ENCODE data around the gene WIPI1. TPM values are rescaled to one million over a fixed set of nuclear protein-coding genes. Genes with fewer than 3 reads are reported as not detected.
"Not testable (repeated sequence)": the region's sequence is repeated elsewhere in the genome, so short reads cannot be mapped to it uniquely, and the experiment has no call there.

Gene WIPI1, protein sequence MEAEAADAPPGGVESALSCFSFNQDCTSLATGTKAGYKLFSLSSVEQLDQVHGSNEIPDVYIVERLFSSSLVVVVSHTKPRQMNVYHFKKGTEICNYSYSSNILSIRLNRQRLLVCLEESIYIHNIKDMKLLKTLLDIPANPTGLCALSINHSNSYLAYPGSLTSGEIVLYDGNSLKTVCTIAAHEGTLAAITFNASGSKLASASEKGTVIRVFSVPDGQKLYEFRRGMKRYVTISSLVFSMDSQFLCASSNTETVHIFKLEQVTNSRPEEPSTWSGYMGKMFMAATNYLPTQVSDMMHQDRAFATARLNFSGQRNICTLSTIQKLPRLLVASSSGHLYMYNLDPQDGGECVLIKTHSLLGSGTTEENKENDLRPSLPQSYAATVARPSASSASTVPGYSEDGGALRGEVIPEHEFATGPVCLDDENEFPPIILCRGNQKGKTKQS
- 10 to 100 TPM; 45.5 to 47.7 TPM for total RNA-seq

DNA sequence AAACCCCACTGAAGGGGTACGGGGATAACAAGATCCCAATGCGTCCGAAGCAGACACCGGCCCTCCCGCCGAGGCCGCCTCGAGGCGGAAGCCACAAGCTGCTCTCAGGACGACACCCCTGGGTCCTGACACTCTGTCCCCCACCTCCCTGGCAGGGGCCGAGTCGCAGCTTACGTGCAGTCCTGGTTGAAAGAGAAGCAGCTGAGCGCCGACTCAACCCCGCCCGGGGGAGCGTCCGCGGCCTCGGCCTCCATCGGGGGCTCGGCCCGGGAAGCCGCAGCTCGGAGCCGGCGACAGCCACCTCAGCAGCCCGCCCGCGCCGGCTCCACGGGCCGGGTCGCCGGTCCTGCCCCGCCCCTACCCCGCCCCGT, at the start of gene WIPI1:
Gene WIPI1 (minus strand): TSS at position 329 of the 371 bp plus-strand sequence. CDS start 75 bp downstream, at position 254.
- DNase-seq (peak; percentile 78), ATAC-seq (peak; percentile 41)
- peaks cover 76% of the 10 kb centered on the region for H3K4me1 Mint-ChIP-seq
- H3K27ac Mint-ChIP-seq, result peak within 1 kb of the TSS; percentile 94
- peak within 1 kb of the TSS; percentile 95 for H3K4me3 Mint-ChIP-seq
- H3K27me3 Mint-ChIP-seq, result no peaks in the 10 kb centered on the region
- peaks cover 13% of the 10 kb centered on the region for H3K36me3 Mint-ChIP-seq
- CTCF ChIA-PET, result interaction anchor here (0.7 to 17.7 kb wide), 10 partner anchors 9 to 284 kb away, joined by 3 to 260 read pairs (median 12); partner anchors contain the start of genes ARSG and SLC16A6
- H3K9me3 Mint-ChIP-seq (ENCODE audit: low read depth), result no peaks in the 10 kb centered on the region

DNA sequence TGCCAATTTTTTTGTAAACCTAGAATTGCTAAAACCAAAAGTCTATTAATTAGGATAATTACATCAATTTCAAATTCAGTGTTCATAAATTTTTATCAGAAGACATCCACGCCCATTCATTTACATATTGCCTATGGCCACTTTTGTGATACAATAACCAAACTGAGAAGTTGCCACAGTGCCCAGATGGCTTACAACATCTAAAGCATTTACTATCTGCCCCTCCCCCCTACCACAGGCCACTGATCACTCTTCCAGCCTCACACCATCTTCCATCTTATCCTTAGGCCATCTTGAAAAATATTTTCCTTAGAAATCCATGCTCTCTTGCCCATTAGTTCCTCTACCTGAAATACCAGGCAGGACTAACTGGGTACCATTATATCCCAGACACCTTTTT, 48.7 kb upstream of the WIPI1 start:
- no peak overlapping the region for H3K4me3 Mint-ChIP-seq
- DNase-seq (no peak), ATAC-seq (no peak)
- CTCF ChIA-PET, result no interaction called here
- H3K27me3 Mint-ChIP-seq, result peaks cover 3% of the 10 kb centered on the region
- peaks cover 7% of the 10 kb centered on the region for H3K36me3 Mint-ChIP-seq
- peaks cover 46% of the 10 kb centered on the region for H3K4me1 Mint-ChIP-seq
- no peak overlapping the region for H3K27ac Mint-ChIP-seq
- peaks cover 4% of the 10 kb centered on the region for H3K9me3 Mint-ChIP-seq (ENCODE audit: low read depth)

DNA sequence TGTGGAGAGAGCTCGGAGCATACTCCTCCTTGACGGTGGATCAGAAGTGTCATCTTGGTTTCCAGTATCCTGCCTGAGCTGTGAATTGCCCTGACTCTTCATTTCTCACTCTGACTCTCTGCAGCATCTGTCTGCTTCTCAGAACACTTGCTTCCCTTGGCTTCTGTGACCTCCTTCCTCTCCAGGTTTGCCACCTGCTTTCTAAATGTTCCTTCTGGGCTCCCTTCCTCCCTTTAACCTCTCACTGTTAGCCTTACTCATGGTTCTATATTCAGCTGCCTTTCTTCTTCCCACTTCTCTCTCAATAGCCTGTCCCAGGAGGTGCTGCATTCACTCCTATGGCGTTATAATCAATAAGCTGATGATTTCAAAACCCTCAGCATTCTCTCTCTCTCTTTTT, 43.8 kb upstream of the WIPI1 start:
- H3K4me3 Mint-ChIP-seq, result no peak overlapping the region
- ATAC-seq, result no peak
- DNase-seq, result no peak
- H3K27ac Mint-ChIP-seq, result no peak overlapping the region
- H3K27me3 Mint-ChIP-seq, result peaks cover 3% of the 10 kb centered on the region
- peaks cover 9% of the 10 kb centered on the region for H3K36me3 Mint-ChIP-seq
- H3K4me1 Mint-ChIP-seq, result peaks cover 39% of the 10 kb centered on the region
- peaks cover 4% of the 10 kb centered on the region for H3K9me3 Mint-ChIP-seq (ENCODE audit: low read depth)
- CTCF ChIA-PET, result interaction anchor here (0.7 to 1.2 kb wide), 3 partner anchors 10 to 328 kb away, joined by 3 to 4 read pairs (median 3); no protein-coding TSS in a partner anchor

DNA sequence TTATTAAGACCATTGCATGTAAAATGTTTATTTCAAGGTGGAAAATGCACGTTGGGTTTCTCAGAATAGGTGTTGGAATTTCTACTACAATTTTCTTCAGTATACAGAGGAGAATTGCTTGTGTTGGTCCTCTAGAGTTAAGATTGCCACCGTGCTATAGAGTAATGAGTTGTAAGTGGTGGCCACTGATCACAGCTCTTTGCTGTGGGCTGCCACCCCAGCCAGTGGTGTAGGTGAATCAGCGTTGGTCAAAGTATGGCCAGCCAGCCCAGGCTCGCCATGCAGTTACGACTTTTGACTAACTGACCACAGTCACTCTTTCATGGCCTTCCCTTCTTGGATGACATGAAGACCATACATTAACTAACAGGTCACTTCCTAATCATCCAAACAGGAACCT, 42.3 kb upstream of the WIPI1 start:
- DNase-seq (no peak), ATAC-seq (no peak)
- Mint-ChIP-seq H3K27ac (no peak overlapping the region), H3K4me1 (peaks cover 39% of the 10 kb centered on the region), H3K4me3 (no peak overlapping the region), H3K9me3 (ENCODE audit: low read depth) (peaks cover 4% of the 10 kb centered on the region), H3K27me3 (peaks cover 3% of the 10 kb centered on the region), H3K36me3 (peaks cover 9% of the 10 kb centered on the region)
- CTCF ChIA-PET, result interaction anchor here (4.5 kb wide), 1 partner anchor 11 kb away, joined by 27 read pairs; no protein-coding TSS in a partner anchor

DNA sequence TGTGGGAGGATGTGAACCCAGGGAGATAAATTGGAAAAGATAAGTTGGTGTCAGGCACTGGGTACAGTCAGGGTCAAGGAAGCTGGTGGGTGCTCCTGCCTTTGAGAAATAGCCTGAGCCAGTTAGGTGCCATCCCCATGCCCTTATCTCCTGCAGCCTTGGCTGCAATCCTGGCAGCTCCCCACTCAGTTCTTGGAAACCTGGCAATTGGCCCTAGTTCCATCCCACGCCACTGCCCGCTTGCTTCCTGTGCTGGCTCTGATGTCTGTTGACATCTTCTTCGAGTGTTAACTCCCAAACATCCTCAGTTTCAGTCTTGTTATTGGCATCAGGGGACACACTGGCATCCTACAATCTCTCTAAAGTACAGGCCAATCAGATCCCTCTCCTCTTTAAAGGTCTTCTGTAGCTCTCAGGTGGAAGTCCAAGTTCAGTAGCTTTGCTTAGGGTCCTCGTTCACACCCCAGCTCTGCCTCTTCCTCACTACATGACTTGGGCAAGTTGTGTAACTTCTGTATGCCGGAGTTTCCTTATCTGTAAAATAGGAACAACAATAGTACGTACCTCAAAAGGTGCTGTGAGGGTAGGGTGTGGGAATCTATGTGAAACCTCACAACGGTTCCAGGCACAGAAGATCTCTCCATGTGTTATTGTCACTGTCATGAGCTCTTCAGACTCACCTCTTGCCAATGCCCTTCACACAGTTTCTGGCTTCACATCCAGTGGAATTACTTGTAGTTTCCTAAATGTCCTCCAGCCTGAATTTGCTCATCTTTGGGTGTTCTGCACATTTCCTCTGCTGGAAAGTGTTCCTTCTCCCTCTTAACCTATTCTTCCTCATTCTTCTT, 41.4 kb upstream of the WIPI1 start:
- peak; percentile 34 for ATAC-seq
- Mint-ChIP-seq H3K9me3 (ENCODE audit: low read depth) (no peaks in the 10 kb centered on the region), H3K4me3 (no peak overlapping the region), H3K4me1 (peaks cover 39% of the 10 kb centered on the region), H3K27ac (peak overlapping the region; percentile 91), H3K27me3 (peaks cover 3% of the 10 kb centered on the region), H3K36me3 (peaks cover 6% of the 10 kb centered on the region)
- DNase-seq, result no peak
- CTCF ChIA-PET, result interaction anchor here (1.1 to 4.5 kb wide), 4 partner anchors 10 to 14 kb away, joined by 3 to 27 read pairs (median 12); partner anchors contain the start of gene PRKAR1A

DNA sequence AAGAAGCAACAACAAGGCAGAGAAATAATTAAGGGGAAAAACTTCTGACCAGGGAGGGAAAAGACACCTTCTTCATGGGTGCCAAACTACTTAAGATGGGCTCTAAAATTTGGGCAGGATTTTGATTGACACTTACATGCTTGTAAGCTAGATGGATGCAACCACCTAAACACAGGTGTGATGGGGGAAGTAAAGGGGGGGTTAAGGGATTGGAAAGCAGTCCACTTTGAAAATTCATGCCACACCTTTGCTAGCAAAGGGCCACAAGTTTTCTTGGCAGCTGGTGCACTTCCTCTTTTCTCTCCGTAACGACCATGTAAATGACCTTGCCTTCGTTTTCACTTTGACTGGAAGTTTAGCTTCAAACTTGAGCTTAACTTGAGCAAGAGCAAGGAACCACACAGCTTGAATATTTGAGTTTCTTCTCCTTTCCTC, 40.6 kb upstream of the WIPI1 start:
- DNase-seq (peak; percentile 47), ATAC-seq (peak; percentile 75)
- peaks cover 5% of the 10 kb centered on the region for H3K27me3 Mint-ChIP-seq
- H3K36me3 Mint-ChIP-seq, result peaks cover 6% of the 10 kb centered on the region
- H3K4me1 Mint-ChIP-seq, result peaks cover 39% of the 10 kb centered on the region
- H3K9me3 Mint-ChIP-seq (ENCODE audit: low read depth), result no peaks in the 10 kb centered on the region
- H3K4me3 Mint-ChIP-seq, result peak overlapping the region; percentile 15
- H3K27ac Mint-ChIP-seq, result peak overlapping the region; percentile 91
- CTCF ChIA-PET, result interaction anchor here (1.1 to 4.5 kb wide), 6 partner anchors 9 to 30 kb away, joined by 3 to 27 read pairs (median 5); partner anchors contain the start of gene PRKAR1A

DNA sequence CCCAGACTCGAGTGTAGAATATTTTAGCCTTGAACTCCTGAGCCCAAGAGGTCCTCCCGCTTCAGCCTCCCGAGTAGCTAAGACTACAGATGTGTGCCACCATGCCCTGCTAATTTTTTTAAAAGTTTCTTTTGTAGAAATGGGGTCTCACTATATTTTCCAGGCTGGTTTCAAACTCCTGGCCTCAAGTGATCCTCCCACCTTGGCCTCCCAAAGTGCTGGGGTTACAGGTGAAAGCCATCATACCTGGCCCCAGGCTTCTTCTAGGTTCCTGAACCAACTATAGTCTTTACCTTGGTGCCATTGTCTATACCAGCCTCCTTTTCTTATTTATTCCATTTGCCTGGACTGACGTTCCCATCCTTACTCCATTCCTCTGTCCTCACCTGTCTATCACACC, 37.8 kb upstream of the WIPI1 start:
- ATAC-seq (no peak), DNase-seq (no peak)
- Mint-ChIP-seq H3K9me3 (ENCODE audit: low read depth) (no peaks in the 10 kb centered on the region), H3K27ac (no peak overlapping the region), H3K4me1 (peaks cover 26% of the 10 kb centered on the region), H3K36me3 (no peaks in the 10 kb centered on the region), H3K4me3 (no peak overlapping the region), H3K27me3 (peaks cover 2% of the 10 kb centered on the region)
- CTCF ChIA-PET, result no interaction called here

DNA sequence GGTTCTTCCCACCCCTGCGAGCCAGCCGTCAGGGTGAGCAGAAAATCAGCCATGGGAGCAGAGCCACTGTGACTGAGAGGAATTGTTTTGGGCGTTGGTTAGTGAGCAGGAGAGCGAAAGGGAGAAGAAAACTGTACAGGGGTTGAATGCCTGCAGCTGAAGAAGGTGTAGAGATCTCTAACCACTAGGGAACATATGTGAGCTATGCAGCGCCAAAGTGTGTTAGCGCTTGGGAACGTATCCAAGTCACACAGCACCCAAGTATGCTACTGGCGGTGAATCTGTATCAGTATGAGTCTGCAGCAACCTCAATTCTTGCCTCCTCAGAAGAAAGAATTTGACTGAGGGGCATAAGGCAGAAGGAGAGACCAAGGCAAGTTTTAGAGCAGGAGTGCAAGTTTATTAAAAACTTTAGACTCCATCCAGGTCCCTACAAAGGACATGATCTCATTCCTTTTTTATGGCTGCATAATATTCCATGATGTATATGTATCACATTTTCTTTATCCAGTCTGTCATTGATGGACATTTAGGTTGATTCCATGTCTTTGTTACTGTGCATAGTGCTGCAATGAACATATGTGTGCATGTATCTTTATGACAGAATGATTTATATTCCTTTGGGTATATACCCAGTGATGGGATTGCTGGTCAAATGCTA, 35.2 kb upstream of the WIPI1 start:
- H3K36me3 Mint-ChIP-seq; DNase-seq; H3K9me3 Mint-ChIP-seq (ENCODE audit: low read depth); ATAC-seq; H3K4me3 Mint-ChIP-seq; H3K27ac Mint-ChIP-seq; H3K27me3 Mint-ChIP-seq: not testable (repeated sequence)
- CTCF ChIA-PET, result interaction anchor here (1.0 kb wide), 1 partner anchor 26 kb away, joined by 3 read pairs; no protein-coding TSS in a partner anchor
- peaks cover 16% of the 10 kb centered on the region for H3K4me1 Mint-ChIP-seq

DNA sequence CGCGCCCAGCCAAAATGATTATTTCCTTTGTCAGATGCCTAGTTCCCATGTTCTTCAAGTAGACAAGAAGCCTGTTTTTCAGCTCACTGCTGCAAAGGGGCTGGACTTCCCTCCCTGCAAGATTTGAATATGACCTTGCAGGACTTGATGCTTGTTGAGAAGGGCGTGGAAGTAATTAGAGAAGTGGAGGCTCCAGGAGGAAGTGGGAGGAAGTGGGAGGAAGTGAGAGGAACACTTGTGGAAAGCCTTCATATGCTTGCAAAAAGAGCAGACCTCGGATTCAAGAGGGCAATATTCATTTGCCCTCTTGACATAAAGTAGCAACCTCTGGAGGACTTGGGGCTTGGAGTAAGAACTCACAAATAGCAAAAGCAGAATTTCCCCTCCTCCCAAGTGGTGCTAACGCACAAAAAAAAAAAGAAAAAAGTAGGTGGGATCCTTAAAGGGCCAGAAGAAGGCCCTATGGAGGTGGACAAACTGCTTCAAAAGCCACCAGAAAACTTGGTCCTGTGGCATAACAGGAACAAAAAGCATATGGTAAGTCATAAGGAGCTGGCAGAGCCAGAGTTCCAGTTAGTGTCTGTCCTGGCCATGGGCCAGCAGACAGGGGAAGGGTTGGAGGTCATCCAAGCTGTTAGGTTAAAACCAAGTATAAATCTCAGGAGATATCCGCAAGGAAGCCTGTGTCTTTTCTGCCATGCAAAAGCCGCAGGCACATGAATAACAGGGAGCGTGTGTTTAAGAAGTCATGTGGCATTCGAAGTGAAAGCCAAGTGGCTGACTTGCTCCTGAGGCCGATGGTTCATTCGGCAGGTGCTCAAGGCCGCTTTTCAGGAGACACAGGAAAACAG, 34.3 kb upstream of the WIPI1 start:
- DNase-seq (no peak), ATAC-seq (no peak)
- H3K9me3 Mint-ChIP-seq (ENCODE audit: low read depth), result no peaks in the 10 kb centered on the region
- H3K27me3 Mint-ChIP-seq, result peaks cover 3% of the 10 kb centered on the region
- no peaks in the 10 kb centered on the region for H3K36me3 Mint-ChIP-seq
- no peak overlapping the region for H3K27ac Mint-ChIP-seq
- no peak overlapping the region for H3K4me3 Mint-ChIP-seq
- peaks cover 21% of the 10 kb centered on the region for H3K4me1 Mint-ChIP-seq
- CTCF ChIA-PET, result interaction anchor here (1.0 kb wide), 1 partner anchor 25 kb away, joined by 3 read pairs; no protein-coding TSS in a partner anchor

DNA sequence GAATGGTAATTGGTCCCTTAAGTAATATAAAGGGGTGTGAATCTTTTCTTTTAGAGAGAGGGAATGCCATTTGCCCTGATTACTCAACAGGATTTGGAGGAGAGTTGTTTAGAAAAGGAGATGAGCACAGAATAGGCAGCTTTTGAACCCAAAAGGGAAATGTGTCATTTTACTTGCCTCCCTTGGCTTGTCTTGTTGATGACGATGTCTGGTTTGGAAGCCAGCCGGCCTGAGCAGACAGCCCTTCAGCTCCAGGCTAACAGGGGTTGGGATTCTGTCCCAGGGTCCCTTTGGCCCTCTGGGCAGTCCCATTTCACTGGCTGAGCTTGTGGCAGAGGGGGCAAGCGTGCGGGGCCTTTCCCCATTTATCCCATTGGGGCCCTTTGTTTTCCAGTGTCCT, 32.6 kb upstream of the WIPI1 start:
- ATAC-seq (no peak), DNase-seq (no peak)
- peaks cover 20% of the 10 kb centered on the region for H3K27me3 Mint-ChIP-seq
- no peaks in the 10 kb centered on the region for H3K9me3 Mint-ChIP-seq (ENCODE audit: low read depth)
- CTCF ChIA-PET, result interaction anchor here (2.7 to 3.6 kb wide), 2 partner anchors 8 to 23 kb away, joined by 21 to 27 read pairs; no protein-coding TSS in a partner anchor
- H3K27ac Mint-ChIP-seq, result no peak overlapping the region
- H3K4me3 Mint-ChIP-seq, result no peak overlapping the region
- H3K4me1 Mint-ChIP-seq, result peaks cover 26% of the 10 kb centered on the region
- no peaks in the 10 kb centered on the region for H3K36me3 Mint-ChIP-seq

DNA sequence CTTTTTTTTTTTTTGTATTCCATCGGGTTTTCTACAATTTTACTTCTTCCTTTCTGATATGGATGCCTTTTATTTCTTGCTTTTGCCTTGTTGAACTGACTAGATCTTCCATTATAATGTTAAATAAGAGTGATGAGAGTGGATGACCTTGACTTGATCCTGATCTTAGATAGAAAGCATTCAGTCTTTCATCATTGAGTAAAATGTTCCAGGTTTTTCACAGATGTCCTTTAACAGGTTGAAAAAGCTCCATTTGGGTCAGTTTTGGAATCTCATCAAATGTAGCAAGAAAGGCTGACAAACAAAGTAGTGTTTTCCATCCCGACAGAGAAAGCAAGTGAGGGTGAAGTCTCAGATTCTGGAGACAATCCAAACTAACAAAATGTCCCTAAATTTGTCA, 27.2 kb upstream of the WIPI1 start:
- DNase-seq (no peak), ATAC-seq (no peak)
- H3K27me3 Mint-ChIP-seq, result peaks cover 49% of the 10 kb centered on the region
- H3K4me1 Mint-ChIP-seq, result peaks cover 30% of the 10 kb centered on the region
- CTCF ChIA-PET, result interaction anchor here (1.1 to 1.5 kb wide), 2 partner anchors 13 kb away, joined by 3 read pairs; no protein-coding TSS in a partner anchor
- H3K27ac Mint-ChIP-seq, result no peak overlapping the region
- H3K4me3 Mint-ChIP-seq, result no peak overlapping the region
- H3K9me3 Mint-ChIP-seq (ENCODE audit: low read depth), result peaks cover 4% of the 10 kb centered on the region
- H3K36me3 Mint-ChIP-seq, result peaks cover 5% of the 10 kb centered on the region

DNA sequence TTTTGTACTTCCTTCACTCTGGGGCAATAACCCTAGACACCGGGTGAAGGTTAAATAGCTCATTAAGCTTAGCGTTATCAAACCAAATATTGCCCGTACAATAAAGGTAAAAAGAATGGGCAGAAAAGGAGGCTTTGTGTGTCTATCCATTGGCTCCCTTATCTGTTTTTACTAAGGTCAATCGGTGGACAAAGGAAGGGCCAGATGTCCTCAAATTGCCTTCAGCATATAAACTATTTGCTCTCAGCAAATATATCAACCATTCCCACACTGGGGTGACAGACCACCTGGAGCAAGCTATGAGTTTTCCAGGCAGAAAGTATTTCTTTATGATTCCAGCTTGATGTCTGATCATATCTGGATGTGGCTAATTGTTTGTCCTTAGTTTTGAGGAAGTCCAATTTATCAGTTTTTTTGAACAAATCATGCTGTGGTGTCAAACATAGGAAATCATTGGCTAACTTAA, 25.3 kb upstream of the WIPI1 start:
- H3K4me1 Mint-ChIP-seq, result peaks cover 20% of the 10 kb centered on the region
- CTCF ChIA-PET, result interaction anchor here (1.2 to 2.0 kb wide), 3 partner anchors 8 to 289 kb away, joined by 4 to 6 read pairs (median 5); no protein-coding TSS in a partner anchor
- DNase-seq (no peak), ATAC-seq (no peak)
- no peak overlapping the region for H3K4me3 Mint-ChIP-seq
- H3K9me3 Mint-ChIP-seq (ENCODE audit: low read depth), result peaks cover 8% of the 10 kb centered on the region
- H3K27me3 Mint-ChIP-seq, result peaks cover 53% of the 10 kb centered on the region
- peaks cover 8% of the 10 kb centered on the region for H3K36me3 Mint-ChIP-seq
- no peak overlapping the region for H3K27ac Mint-ChIP-seq
